GM21367 (cell line): ENCODE measurements around the gene WDR45.
A peak's percentile ranks its signal among the peaks of the same experiment; 100 is the strongest.

ENCODE experiments used
- ATAC-seq: cut with Tn5 transposase; IDR thresholded peaks from one replicate; pipeline ENCODE4 v1.9.1; 2021; ENCODE audit not compliant: unreplicated experiment

WDR45 gene

GRCh38 chrX:49053223-49054072 lies 26.2 kb downstream of the WDR45 start:
- no peak for ATAC-seq

- ATAC-seq, result no peak
Measured at GRCh38 chrX:49043987-49044281, 35.8 kb downstream of the WDR45 start.

- peak; percentile 86 for ATAC-seq
Measured at GRCh38 chrX:49043220-49043986, 36.3 kb downstream of the WDR45 start, which contains the start of gene TFE3. TSS of gene TFE3 (minus strand) at chrX:49043357. CDS start at chrX:49043226, 131 bp downstream.

DNA sequence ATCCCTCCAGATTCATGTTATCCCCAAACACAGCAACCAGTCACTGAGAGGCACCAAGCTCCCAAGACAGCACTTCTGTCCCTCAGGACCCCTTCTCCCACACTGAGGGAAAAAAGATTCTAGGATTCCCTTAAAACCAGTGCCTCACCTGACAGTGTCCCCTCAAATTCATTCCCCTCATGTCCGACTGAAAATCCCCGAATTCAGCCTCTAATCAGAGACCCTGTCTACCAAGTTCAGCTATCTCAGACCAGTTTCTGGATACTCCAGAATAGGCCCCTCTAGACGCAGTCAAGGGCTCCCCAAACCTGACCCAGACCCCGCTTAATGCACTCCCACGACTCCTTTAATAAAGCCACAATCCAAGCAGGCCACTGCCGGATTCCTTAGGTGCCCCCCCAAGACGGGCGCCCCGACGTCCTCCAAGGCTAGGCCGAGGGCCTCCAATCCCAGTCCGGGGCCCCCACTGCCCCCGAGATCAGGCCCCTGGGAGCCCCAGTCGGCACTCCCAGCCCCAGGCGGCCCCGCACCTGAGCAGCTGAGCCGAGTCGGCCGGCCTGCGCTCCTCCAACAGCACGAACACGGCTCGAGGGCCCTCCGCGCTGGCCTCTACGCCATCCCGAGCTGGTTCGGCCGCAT lies 37.0 kb downstream of the WDR45 start:
- ATAC-seq, result no peak

- no peak for ATAC-seq
Measured at GRCh38 chrX:49041744-49042580, 37.7 kb downstream of the WDR45 start.

- ATAC-seq, result no peak
Measured at GRCh38 chrX:49040376-49040955, 39.2 kb downstream of the WDR45 start.

- no peak for ATAC-seq
Measured at GRCh38 chrX:49039598-49040375, 39.9 kb downstream of the WDR45 start.

DNA sequence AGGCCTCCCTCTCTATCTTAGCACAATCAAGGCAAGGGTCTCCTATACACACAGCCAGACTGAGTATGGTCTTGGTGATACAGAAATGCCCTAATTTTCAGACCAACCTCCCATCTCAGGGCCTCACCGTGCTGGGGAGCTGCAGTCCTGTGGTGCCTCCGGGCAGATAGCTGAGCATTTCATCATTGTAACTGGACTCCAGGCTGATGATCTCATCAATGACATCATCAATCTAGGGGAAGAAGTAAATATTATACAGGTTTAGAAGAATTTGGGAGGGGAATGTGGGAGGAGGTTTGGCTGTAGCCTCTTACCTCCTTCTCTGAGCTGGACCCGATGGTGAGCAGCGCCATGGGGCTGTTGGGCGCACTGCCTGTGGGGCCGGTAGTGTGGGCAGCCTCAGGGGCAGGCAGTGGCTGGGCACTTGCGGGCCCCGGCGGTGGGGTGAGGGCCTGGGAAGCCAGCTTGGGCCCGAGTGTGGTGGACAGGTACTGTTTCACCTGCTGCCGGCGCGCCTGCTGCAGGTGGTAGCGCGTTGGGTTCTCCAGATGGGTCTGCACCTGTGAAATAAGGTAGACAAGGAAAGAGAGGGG lies 41.7 kb downstream of the WDR45 start:
- ATAC-seq, result no peak

- ATAC-seq, result no peak
Measured at GRCh38 chrX:49030283-49030682, 49.4 kb downstream of the WDR45 start.

- no peak for ATAC-seq
Measured at GRCh38 chrX:49029876-49030275, 49.8 kb downstream of the WDR45 start.
